HG03575 (cell line): ENCODE data around the gene UTS2R.
"Not testable (repeated sequence)": the region's sequence is repeated elsewhere in the genome, so short reads cannot be mapped to it uniquely, and the experiment has no call there.

Experiments
- ATAC-seq: cut with Tn5 transposase; IDR thresholded peaks from one replicate; pipeline ENCODE4 v1.9.1; 2021; ENCODE audit not compliant: unreplicated experiment, insufficient number of reproducible peaks, low FRiP score; ENCODE audit errors: extremely low read depth

UTS2R gene

GRCh38 chr17:82350182-82351030, 21.2 kb upstream of the UTS2R start:
- no peak for ATAC-seq

DNA sequence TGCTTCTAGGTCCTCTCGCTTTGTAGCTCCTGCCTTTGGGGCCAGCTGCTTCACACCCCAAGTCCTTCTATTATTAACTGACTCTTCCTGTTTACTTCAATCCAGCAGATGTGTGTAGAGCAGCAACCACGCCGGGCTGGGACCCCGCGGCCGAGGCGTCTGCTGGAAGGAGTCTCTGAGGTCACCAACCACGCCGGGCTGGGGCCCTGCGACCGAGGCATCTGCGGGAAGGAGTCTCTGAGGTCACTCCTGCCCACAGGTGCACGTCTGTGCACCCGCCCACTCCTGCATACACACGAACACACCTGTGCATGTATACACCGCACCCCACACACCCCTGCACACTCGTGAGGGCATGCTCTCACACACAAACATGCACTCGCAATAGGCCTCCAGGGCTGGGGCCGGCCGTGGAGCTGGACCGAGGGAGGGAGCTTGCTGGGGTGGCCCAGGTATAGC, 20.3 kb upstream of the UTS2R start:
- ATAC-seq: no peak

DNA sequence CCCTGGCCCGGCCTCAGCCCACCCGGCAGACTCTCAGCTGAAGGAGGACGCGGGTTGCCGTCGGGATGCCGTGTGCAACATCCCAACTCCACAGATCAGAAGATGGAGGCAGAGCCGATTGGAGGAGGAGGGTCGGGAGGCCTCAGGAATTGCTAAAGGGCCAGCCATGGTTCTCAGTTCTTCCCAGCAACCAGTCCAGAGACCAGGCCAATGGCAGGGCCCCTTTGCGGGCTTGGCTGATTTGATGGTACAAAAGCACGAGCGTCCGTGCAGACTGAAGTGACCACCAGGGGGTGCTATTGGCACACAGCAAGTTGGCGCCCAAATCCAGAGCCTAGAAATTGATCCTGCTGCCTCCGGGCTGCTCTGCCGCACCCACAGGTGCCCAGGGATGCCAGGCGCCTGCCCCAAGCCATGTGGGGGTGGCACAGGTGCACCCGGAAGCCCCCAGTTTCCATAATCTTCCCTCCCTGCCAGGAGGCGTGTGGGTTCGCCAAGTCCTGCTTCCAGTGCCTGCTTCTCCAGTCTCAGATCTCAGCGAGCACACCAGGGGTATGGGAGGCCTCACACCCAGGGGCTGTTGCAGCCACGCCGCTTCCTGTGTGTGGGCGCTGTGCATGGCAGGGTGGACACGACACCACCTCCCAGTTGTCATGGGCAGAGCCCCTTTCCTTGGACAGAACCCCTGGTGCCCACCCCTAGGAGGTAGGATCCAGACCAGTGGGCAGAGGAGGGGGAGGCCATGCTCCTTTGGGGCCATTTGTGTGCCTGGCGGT, 19.7 kb upstream of the UTS2R start:
- no peak for ATAC-seq

DNA sequence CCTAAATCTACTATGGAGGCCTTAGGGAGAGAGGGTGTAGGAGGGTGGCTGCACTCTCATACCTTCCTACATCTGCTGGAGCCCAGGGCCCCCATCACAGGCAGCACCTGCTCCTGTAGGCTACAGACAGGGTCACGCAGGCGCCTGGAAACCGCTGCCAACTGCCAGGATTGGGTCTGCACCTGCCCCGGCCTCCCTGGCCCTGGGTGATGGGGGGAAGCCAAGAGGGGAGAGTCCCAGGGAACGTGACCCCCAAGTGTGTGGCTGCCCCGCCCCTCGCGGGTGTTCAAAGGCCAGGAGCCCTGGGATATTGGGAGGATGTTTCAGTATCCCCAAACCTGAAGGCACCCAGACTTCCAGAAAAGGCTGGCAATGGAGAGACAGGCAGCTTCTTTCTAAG, 18.1 kb upstream of the UTS2R start:
- no peak for ATAC-seq

DNA sequence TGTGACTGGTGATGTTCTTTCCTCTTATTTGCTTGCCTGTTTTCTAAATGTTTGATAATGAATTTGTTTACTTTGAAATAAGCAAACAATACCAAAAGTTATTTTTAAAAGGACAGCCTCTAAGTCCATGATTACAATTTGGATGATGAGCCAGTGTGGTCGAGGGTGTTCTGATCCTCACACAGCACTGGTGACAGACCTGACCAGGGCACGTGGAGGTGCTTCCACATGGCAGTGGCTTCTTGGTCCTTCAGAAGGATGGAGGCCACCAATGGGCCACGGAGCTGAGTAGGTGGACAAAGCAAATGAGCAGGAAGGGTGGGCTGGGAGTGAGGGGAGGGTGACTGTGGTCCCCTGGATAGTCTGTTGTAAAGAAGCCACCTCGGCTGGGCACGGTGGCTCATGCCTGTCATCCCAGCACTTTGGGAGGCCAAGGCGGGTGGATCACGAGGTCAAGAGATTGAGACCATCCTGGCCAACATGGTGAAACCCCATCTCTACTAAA, 16.7 kb upstream of the UTS2R start:
- no peak for ATAC-seq

DNA sequence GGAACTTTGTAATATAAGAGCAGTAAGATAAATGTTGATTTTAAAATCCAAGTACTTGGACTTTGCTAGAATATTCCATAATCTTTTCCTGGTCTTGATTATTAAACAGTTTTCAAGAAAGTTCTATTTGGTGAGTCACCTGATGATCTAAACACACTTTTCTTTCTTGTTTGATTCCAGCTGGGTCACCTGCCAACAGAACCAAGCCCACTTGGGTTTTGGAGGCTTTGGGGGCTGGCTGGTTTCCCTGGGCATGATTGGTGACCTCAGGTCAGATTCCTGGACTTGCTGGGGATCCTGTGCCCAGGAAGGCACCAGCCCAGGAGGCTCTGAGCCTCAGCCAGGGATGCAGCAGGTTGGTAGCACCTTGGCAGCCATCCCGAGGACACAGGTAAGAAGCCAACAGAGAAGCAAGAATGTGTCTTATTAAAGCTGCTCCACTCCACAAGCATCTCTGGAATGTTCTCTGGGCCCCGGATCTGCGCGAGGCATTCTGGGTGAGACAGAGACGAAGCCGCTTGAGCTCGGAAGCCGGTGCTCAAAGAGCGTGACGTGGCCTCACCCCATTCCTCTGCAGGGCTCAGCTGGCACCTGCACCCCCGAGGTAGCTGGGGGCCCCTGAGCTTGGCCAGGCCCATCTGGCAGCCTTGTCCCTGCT, 15.7 kb upstream of the UTS2R start:
- no peak for ATAC-seq

DNA sequence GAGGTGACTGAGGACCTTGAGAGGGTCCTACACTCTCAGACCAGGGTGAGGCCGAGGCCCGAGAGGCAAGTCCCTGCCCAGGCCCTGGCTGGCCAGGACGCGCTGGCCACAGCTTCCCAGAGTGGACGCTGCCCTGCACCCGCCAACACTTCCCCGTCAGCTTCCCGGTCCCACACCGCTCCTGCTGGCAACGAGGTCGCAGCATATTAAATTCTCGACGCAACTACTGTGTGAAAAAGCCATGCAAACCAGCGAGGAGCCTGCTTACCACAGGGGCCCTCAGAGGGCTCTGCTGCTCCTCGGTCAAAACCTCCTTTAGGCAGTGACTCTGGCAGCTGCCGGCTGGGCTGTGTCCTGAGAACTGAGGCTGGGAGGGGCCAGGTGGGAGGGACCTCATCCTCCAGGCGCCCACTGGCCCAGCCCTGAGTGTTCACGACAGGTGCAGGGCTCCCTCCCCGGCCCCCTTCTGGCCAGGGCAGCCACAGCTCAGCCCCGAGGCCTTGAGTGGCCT, 14.7 kb upstream of the UTS2R start:
- no peak for ATAC-seq

GRCh38 chr17:82357394-82357793, 14.2 kb upstream of the UTS2R start:
- ATAC-seq: no peak

- ATAC-seq: no peak
These were observed 12.9 kb upstream of the UTS2R start, which contains the start of gene TEX19 for GRCh38 chr17:82358465-82359350. TEX19 (plus strand) TSS chr17:82359247; CDS start chr17:82362151, 2,904 bp downstream.

GRCh38 chr17:82359451-82360074, 12.0 kb upstream of the UTS2R start:
- not testable (repeated sequence) for ATAC-seq

DNA sequence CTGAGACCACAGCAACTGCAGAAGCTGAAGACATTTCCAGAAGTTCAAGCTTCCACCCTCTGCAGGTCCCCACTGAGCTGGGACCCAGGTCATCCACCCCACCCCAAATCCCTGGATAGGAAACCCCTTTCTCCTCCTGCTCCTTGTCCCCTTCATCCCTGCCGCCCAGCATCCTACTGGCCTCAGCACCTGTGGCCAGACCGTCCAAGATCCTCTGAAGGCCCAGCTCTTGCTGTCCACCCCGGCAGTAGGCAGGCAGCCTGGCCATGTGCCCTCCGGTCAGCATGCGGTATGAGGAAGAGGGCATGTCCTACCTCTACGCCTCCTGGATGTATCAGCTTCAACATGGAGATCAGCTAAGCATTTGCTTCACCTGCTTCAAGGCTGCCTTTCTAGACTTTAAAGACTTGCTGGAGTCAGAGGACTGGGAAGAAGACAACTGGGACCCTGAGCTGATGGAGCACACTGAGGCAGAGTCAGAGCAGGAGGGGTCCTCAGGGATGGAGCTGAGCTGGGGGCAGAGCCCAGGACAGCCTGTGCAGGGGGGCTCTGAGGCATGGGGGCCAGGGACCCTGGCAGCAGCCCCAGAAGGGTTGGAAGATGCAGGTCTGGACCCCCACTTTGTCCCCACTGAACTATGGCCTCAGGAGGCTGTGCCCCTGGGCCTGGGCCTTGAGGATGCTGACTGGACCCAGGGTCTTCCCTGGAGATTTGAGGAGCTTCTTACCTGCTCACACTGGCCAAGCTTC, 9.5 kb upstream of the UTS2R start:
- ATAC-seq: no peak

- no peak for ATAC-seq
These were observed 5.8 kb upstream of the UTS2R start for GRCh38 chr17:82365606-82366295.

- no peak for ATAC-seq
These were observed 4.8 kb upstream of the UTS2R start for GRCh38 chr17:82366749-82367148.

DNA sequence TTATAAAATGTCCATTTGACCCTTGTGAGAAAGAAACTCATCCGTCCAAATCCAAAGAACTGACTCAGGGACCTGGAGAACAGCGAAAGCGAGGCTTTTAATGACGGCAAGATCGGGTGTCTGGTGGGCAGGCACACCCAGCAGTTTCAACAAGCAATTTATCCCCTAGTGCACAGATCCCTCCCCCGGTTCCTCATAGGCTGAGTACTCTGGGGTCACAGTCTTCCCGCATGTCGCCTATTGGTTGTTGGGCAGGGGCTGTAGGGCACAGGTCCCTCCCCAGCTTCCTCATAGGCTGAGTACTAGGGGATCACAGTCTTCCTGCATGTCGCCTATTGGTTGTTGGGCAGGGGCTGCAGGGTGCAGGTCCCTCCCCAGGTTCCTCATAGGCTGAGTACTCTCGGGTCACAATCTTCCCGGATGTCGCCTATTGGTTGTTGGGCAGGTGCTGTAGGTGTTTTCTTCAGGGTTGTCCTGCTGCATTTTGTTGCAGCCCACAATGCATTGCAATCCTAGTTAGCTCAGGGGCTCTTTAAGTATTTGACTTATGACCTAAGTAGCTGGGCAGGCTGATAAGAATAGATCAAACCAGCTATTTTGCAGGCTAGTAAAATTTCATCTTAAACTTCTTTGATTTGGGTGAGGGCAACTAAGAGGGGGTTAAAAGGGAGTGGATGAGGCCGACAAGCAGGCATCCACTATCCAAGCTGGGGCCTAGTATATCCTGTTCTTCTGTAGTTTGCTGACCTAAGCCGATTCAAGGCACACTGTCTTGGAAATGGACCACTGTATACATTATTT, 3.6 kb upstream of the UTS2R start:
- ATAC-seq: no peak

GRCh38 chr17:82369211-82369610, 2.4 kb upstream of the UTS2R start:
- ATAC-seq: no peak
